Mesenchymal stem cell (in vitro differentiated cells and primary cell): ENCODE data around the gene ANO10.

Experiments
- DNase-seq: peaks from one replicate; pipeline ENCODE4 v3.0.0-alpha.2; 2013
- H2AFZ ChIP-seq: one replicate; pipeline ENCODE4 v1.6.1; 2013; ENCODE audit warnings: low read depth, mild to moderate bottlenecking, control low read depth, inconsistent platforms, low read length, moderate library complexity
- H2AK5ac ChIP-seq: 2 replicates; pipeline ENCODE4 v1.6.1; 2013; ENCODE audit warnings: low read length, moderate library complexity, mild to moderate bottlenecking, inconsistent platforms; ENCODE audit not compliant: severe bottlenecking
- H2BK120ac ChIP-seq: one replicate; pipeline ENCODE4 v1.6.1; 2013; ENCODE audit warnings: low read depth, mild to moderate bottlenecking, inconsistent platforms, low read length, moderate library complexity
- H2BK12ac ChIP-seq, 2 experiments: one replicate each; pipeline ENCODE4 v1.6.1; 2013; ENCODE audit warnings: inconsistent platforms in 2 of 2, low read length in 2 of 2, mild to moderate bottlenecking in 2 of 2, moderate library complexity in 2 of 2, control low read depth in 1 of 2
- H2BK15ac ChIP-seq: one replicate; pipeline ENCODE4 v1.6.1; 2013; ENCODE audit warnings: mild to moderate bottlenecking, low read depth, inconsistent platforms; ENCODE audit not compliant: poor library complexity, severe bottlenecking
- H2BK5ac ChIP-seq: 2 replicates; pipeline ENCODE4 v1.6.1; 2013; ENCODE audit warnings: low read depth, mild to moderate bottlenecking, low read length, control low read depth, inconsistent platforms; ENCODE audit not compliant: poor library complexity, severe bottlenecking
- H3K14ac ChIP-seq, 2 experiments: one replicate each; pipeline ENCODE4 v1.6.1; 2013; ENCODE audit warnings: inconsistent platforms in 2 of 2, low read length in 2 of 2, control low read depth in 1 of 2, mild to moderate bottlenecking in 1 of 2, moderate library complexity in 1 of 2
- H3K18ac ChIP-seq, 2 experiments: one replicate each; pipeline ENCODE4 v1.6.1; 2013; ENCODE audit warnings: inconsistent platforms in 2 of 2, low read length in 2 of 2, control low read depth in 1 of 2, low read depth in 1 of 2, mild to moderate bottlenecking in 1 of 2
- H3K23ac ChIP-seq, 2 experiments: one replicate each; pipeline ENCODE4 v1.6.1; 2013; ENCODE audit warnings: inconsistent platforms in 2 of 2, low read length in 2 of 2, mild to moderate bottlenecking in 2 of 2, moderate library complexity in 2 of 2, control low read depth in 1 of 2
- H3K27ac ChIP-seq: 2 replicates; pipeline ENCODE4 v1.5.1; 2013; ENCODE audit warnings: mild to moderate bottlenecking, moderate library complexity, low read length, control low read depth, inconsistent platforms; ENCODE audit not compliant: poor library complexity, severe bottlenecking
- H3K27me3 ChIP-seq, 2 experiments: 2 replicates each; pipeline versions ENCODE4 v1.6.1 to v1.7.0; 2013; ENCODE audit warnings: low read length in 2 of 2, mild to moderate bottlenecking in 2 of 2, moderate library complexity in 2 of 2, control low read depth in 1 of 2, inconsistent platforms in 1 of 2; ENCODE audit not compliant: control insufficient read depth in 1 of 2, insufficient read depth in 1 of 2
- H3K36me3 ChIP-seq, 2 experiments: 2 replicates each; pipeline versions ENCODE4 v1.6.1 to v1.7.0; 2013; ENCODE audit warnings: low read length in 2 of 2, control low read depth in 1 of 2, inconsistent platforms in 1 of 2, low read depth in 1 of 2, mild to moderate bottlenecking in 1 of 2; ENCODE audit not compliant: insufficient read depth in 2 of 2, control insufficient read depth in 1 of 2
- H3K4ac ChIP-seq, 2 experiments: one replicate each; pipeline ENCODE4 v1.6.1; 2013; ENCODE audit warnings: inconsistent platforms in 2 of 2, low read length in 2 of 2, mild to moderate bottlenecking in 2 of 2, moderate library complexity in 2 of 2, control low read depth in 1 of 2, low read depth in 1 of 2
- H3K4me1 ChIP-seq: 2 replicates; pipeline ENCODE4 v1.6.1; 2013; ENCODE audit warnings: low read depth, low read length, control low read depth; ENCODE audit not compliant: control insufficient read depth, insufficient read depth
- H3K4me2 ChIP-seq: 2 replicates; pipeline ENCODE4 v1.6.1; 2013; ENCODE audit warnings: low read length, mild to moderate bottlenecking, inconsistent platforms; ENCODE audit not compliant: poor library complexity, severe bottlenecking
- H3K4me3 ChIP-seq, 2 experiments: 2 replicates each; pipeline versions ENCODE4 v1.5.1 to v1.7.0; 2013; ENCODE audit warnings: low read length in 2 of 2, mild to moderate bottlenecking in 2 of 2, control low read depth in 1 of 2, low read depth in 1 of 2; ENCODE audit not compliant: insufficient read depth in 1 of 2
- H3K79me1 ChIP-seq: replicated peaks from 2 replicates; pipeline ENCODE4 v1.6.1; 2013; ENCODE audit warnings: mild to moderate bottlenecking, control low read depth, low read length, inconsistent platforms; ENCODE audit not compliant: poor library complexity, severe bottlenecking
- H3K9ac ChIP-seq: 2 replicates; pipeline ENCODE4 v1.7.0; 2013; ENCODE audit warnings: mild to moderate bottlenecking, low read length, moderate library complexity
- H3K9me3 ChIP-seq: 2 replicates; pipeline ENCODE4 v1.7.0; 2013; ENCODE audit warnings: mild to moderate bottlenecking, low read length; ENCODE audit not compliant: control insufficient read depth
- H4K8ac ChIP-seq: one replicate; pipeline ENCODE4 v1.6.1; 2013; ENCODE audit warnings: inconsistent platforms, mild to moderate bottlenecking, low read length, moderate library complexity
- H4K91ac ChIP-seq: one replicate; pipeline ENCODE4 v1.6.1; 2013; ENCODE audit warnings: mild to moderate bottlenecking, low read length, inconsistent platforms
- WGBS: methylation state at CpG from one replicate; pipeline ENCODE4 v1.1.7; 2013; ENCODE audit warnings: mixed read lengths; 5-methylcytosine and 5-hydroxymethylcytosine counted together

ANO10 gene

GRCh38 chr3:43343815-43344214, 278.0 kb downstream of the ANO10 start:
- Histone ChIP-seq H2BK120ac (no peak overlapping the region), H3K23ac (no peak overlapping the region), H3K9me3 (peaks cover 25% of the 10 kb centered on the region), H2BK15ac (no peak overlapping the region), H3K79me1 (peaks cover 29% of the 10 kb centered on the region), H3K27ac (no peak overlapping the region), H3K4me3 (no peak overlapping the region), H2BK12ac (no peak overlapping the region), H3K36me3 (peaks cover 41 to 88% of the 10 kb centered on the region in 2 experiments), H4K8ac (no peak overlapping the region), H3K9ac (no peak overlapping the region), H3K4me2 (no peak overlapping the region), H3K4ac (no peak overlapping the region), H3K4me1 (peaks cover 3% of the 10 kb centered on the region), H3K18ac (no peak overlapping the region), H4K91ac (no peak overlapping the region), H2AFZ (no peak overlapping the region), H2AK5ac (no peak overlapping the region), H2BK5ac (no peak overlapping the region), H3K14ac (no peak overlapping the region), H3K27me3 (no peaks in the 10 kb centered on the region)
- 99% methylated on average over 2 of the region's 3 CpGs for WGBS
- DNase-seq, result no peak

GRCh38 chr3:43343185-43343584, 278.6 kb downstream of the ANO10 start:
- Histone ChIP-seq H3K27me3 (no peaks in the 10 kb centered on the region), H3K36me3 (peaks cover 36 to 88% of the 10 kb centered on the region in 2 experiments), H3K27ac (no peak overlapping the region), H3K4me1 (peaks cover 3% of the 10 kb centered on the region), H2BK5ac (no peak overlapping the region), H2AFZ (no peak overlapping the region), H3K23ac (no peak overlapping the region), H3K14ac (no peak overlapping the region), H3K9ac (no peak overlapping the region), H4K91ac (no peak overlapping the region), H2BK15ac (no peak overlapping the region), H3K9me3 (peaks cover 31% of the 10 kb centered on the region), H4K8ac (no peak overlapping the region), H3K4me3 (no peak overlapping the region), H2BK120ac (no peak overlapping the region), H3K4me2 (no peak overlapping the region), H3K4ac (no peak overlapping the region), H3K79me1 (peaks cover 27% of the 10 kb centered on the region), H2AK5ac (no peak overlapping the region), H2BK12ac (no peak overlapping the region), H3K18ac (no peak overlapping the region)
- DNase-seq, result no peak
- over 99% methylated on average over 4 of the region's 4 CpGs for WGBS

GRCh38 chr3:43341788-43342187, 280.0 kb downstream of the ANO10 start:
- H3K4me1 ChIP-seq, result peaks cover 3% of the 10 kb centered on the region
- no peak overlapping the region for H2BK15ac ChIP-seq
- H3K23ac ChIP-seq, result no peak overlapping the region
- no peak overlapping the region for H2AK5ac ChIP-seq
- H3K9ac ChIP-seq, result no peak overlapping the region
- no peak overlapping the region for H3K18ac ChIP-seq
- no peak overlapping the region for H3K4ac ChIP-seq
- 86% methylated on average over 1 of the region's 2 CpGs for WGBS
- no peak overlapping the region for H2AFZ ChIP-seq
- H4K8ac ChIP-seq, result no peak overlapping the region
- H2BK5ac ChIP-seq, result no peak overlapping the region
- no peak overlapping the region for H3K14ac ChIP-seq
- H3K9me3 ChIP-seq, result peaks cover 43% of the 10 kb centered on the region
- no peak overlapping the region for H2BK12ac ChIP-seq
- no peaks in the 10 kb centered on the region for H3K27me3 ChIP-seq
- no peak overlapping the region for H4K91ac ChIP-seq
- H3K79me1 ChIP-seq, result peaks cover 30% of the 10 kb centered on the region
- H3K27ac ChIP-seq, result no peak overlapping the region
- no peak overlapping the region for H2BK120ac ChIP-seq
- H3K4me3 ChIP-seq, result no peak overlapping the region
- DNase-seq, result no peak
- peaks cover 37 to 88% of the 10 kb centered on the region in 2 experiments for H3K36me3 ChIP-seq
- H3K4me2 ChIP-seq, result no peak overlapping the region

GRCh38 chr3:43340403-43340802, 281.4 kb downstream of the ANO10 start:
- WGBS, result 97% methylated on average over 7 of the region's 7 CpGs
- H2BK12ac ChIP-seq, result no peak overlapping the region
- no peak overlapping the region for H3K27ac ChIP-seq
- no peak overlapping the region for H3K4ac ChIP-seq
- no peak overlapping the region for H3K14ac ChIP-seq
- H4K8ac ChIP-seq, result no peak overlapping the region
- H2AK5ac ChIP-seq, result no peak overlapping the region
- H3K23ac ChIP-seq, result no peak overlapping the region
- H2BK5ac ChIP-seq, result no peak overlapping the region
- H3K79me1 ChIP-seq, result peaks cover 25% of the 10 kb centered on the region
- H3K4me3 ChIP-seq, result no peak overlapping the region
- no peak overlapping the region for H2AFZ ChIP-seq
- H4K91ac ChIP-seq, result no peak overlapping the region
- no peak overlapping the region for H2BK120ac ChIP-seq
- H3K18ac ChIP-seq, result no peak overlapping the region
- no peaks in the 10 kb centered on the region for H3K4me1 ChIP-seq
- H3K4me2 ChIP-seq, result no peak overlapping the region
- H3K27me3 ChIP-seq, result no peaks in the 10 kb centered on the region
- H3K36me3 ChIP-seq, result peaks cover 41 to 91% of the 10 kb centered on the region in 2 experiments
- no peak overlapping the region for H2BK15ac ChIP-seq
- peaks cover 56% of the 10 kb centered on the region for H3K9me3 ChIP-seq
- H3K9ac ChIP-seq, result no peak overlapping the region
- no peak for DNase-seq
